HEK293T (cell line): ENCODE measurements around the gene EIF4G3.

ENCODE experiments used
- HDGF ChIP-seq: fragments of 450-650 bp; IDR thresholded peaks from 2 replicates; pipeline ENCODE4 v1.6.1; 2017; ENCODE audit warnings: antibody characterized with exemption, borderline replicate concordance
- PKNOX1 ChIP-seq: fragments of 450-650 bp; IDR thresholded peaks from 2 replicates; pipeline ENCODE4 v1.6.1; 2016

- TF ChIP-seq HDGF (no peak), PKNOX1 (no peak)
These were observed 355.2 kb downstream of the EIF4G3 start for GRCh38 chr1:20821466-20821865.
